Spleen (tissue), 7 donors: Measurements from ENCODE around the gene RASA3.

Experiments used
- CTCF ChIP-seq, 11 experiments: fragments of 200-600 bp in 7 of 11; fragments of 450-650 bp in 4 of 11; sonication (generic) in 4 of 11; IDR thresholded peaks in 8 of 11; conservative IDR thresholded peaks in 3 of 11; 1 replicate in 7 of 11; 2 replicates in 4 of 11; pipeline versions ENCODE4 v1.4.0 to v1.8.0; 2016 to 2021; ENCODE audit warnings: antibody characterized with exemption in 11 of 11, inconsistent platforms in 4 of 11, mild to moderate bottlenecking in 1 of 11
- POLR2AphosphoS5 ChIP-seq, 3 donors: sonication (generic); formaldehyde crosslinking; IDR thresholded peaks; one replicate each; pipeline ENCODE4 v1.5.1; 2017; ENCODE audit warnings: antibody characterized with exemption in 3 of 3
- donor health status: DM: no; HTN: no; CAD: no; lungs with moderate emphysema.
- donor health status: DM: no; HTN: no; CAD: no.
- donor health status: DM: no; HTN: no; CAD: no.

DNA sequence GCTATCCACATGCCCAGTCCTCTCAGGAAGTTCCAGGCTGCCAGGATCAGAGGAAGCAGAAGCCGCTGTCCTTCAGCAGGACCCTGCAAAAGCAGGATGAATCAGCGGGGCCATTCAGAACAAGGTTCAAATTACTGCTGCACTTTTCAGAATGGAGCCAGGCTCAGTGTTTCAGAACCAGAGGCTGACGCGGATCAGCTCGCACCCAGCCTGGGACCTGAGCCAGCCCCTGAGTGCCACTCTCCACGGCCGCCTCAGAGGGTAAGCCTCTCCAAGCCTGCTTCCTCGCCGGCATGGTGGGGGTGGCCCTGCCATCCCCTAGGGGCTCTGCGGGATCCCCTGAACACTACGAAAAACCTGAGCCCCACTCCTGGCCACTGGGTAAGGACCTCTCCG, 24.7 kb downstream of the RASA3 start:
- TF ChIP-seq CTCF (IDR thresholded peaks at IDR 0.05 in 8 of 11, conservative IDR thresholded peaks at IDR 0.05 in 3 of 11): no peak
- no peak for TF ChIP-seq POLR2AphosphoS5 (IDR thresholded peaks at IDR 0.05)
